NCI-H1417 treated with DMSO at 0.1 percent for 48 hours (cell line): ENCODE results near the gene ST6GALNAC4.

Experiments used
- DNase-seq: peaks from one replicate; lab custom pipeline; 2025; lab: John Stamatoyannopoulos, UW

The ST6GALNAC4 gene

GRCh38 chr9:127912296-127912695 lies 4.5 kb downstream of the ST6GALNAC4 start:
- no peak for DNase-seq

GRCh38 chr9:127910613-127911205 lies 6.1 kb downstream of the ST6GALNAC4 start:
- no peak for DNase-seq

GRCh38 chr9:127909839-127910273 lies 7.0 kb downstream of the ST6GALNAC4 start:
- DNase-seq: no peak

DNA sequence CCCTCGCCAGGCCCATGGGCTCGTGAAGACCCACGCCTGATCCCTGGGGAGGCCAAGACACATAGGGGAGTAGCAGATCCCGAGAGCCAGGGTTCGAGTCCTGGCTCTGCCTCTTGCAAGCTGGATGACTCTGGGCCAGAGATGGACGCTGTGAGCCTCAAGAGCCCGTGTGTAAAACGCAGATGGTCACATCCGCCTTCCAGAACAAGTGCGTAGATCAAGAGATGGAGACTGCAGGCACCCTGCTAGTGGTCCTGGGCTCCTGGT lies 8.2 kb downstream of the ST6GALNAC4 start:
- DNase-seq: no peak

GRCh38 chr9:127907867-127908659 lies 8.8 kb downstream of the ST6GALNAC4 start:
- DNase-seq: no peak

DNA sequence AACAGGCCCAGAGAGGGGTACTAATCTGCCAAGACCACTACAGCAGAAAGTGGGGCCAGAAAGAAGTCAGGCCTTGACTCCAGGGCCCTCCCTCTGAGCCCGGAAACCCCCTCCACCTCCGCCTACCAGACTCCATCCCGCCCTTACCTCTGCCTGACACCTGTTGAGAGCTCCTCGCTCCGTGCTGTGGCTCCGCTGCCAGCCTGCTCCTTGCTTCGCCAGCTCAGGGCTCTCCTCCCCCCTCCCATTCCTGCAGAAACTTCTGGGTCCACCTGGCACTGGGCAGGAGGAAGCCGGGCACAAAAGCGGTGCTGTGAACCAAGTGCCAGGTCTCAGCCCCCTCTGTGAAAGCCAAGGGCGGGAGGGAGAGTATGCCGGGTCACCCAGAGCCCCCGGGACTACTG lies 11.1 kb downstream of the ST6GALNAC4 start:
- DNase-seq: no peak

DNA sequence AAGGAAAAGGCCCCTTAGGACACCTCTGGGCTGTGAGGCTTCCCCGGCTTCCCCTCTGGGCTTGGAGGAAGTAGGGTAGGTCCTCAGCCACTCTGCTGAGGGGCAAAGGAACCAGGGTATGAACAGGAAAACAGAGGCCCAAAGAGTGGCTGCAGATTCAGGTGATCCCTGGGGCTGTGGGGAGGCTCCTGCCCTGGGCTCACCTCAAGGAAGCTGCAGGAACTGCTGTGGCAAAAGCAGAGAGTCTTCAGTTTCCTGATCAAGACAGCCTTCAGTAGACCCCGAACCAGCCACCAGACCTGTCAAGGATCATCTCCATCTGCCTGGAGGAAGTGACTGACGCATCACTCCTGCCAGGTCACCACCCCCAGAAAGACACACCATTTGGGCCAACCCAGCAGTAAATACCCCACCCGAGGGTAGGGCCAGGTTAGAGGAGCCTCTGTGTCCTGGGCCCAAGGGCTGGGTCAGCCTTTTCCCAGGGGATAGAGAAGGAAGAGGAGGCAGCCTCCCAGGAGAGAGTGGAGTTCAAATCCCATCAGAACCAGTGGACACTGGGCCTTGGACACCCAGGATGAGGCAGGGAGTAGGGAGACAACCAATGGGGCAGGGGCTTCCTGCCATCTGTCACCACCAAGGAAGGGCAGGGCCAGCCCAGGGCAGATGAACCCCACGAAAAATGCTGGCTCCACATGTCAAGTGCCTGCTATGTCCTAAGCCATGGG lies 11.7 kb downstream of the ST6GALNAC4 start:
- DNase-seq: no peak

- DNase-seq: no peak
Measured at GRCh38 chr9:127904561-127905003, 12.3 kb downstream of the ST6GALNAC4 start.

GRCh38 chr9:127903557-127904475 lies 13.0 kb downstream of the ST6GALNAC4 start:
- DNase-seq: no peak

- no peak for DNase-seq
Measured at GRCh38 chr9:127899128-127899943, 17.5 kb downstream of the ST6GALNAC4 start, which contains the start of gene ST6GALNAC6. ST6GALNAC6 (minus strand) TSS chr9:127899603; CDS start chr9:127897981, 1,622 bp downstream.

GRCh38 chr9:127898433-127899127 lies 18.3 kb downstream of the ST6GALNAC4 start:
- DNase-seq: no peak

DNA sequence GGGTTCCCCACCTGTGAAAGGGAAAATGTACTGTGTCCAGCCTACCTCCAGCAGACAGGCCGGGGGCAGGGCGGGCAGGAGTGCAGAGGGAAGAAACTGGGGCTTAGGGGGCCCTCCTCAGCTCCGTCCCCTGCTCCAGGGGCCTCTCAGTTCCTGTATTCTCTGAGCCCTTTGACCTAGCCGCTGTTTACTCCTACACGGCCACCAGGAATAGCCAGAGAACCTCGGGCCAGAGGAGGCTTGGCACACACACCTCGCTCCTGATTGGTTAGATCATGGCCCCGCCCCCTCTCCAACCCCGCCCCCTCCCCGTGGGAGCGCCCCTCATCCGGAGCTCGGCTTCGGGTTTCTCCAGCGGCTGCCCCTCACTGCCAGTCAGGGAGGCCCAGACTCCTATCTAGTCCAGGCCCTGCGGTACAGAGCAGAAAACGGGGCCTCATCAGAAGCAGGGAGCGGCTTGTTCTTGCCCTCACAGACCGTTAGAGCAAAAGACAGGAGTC lies 19.6 kb downstream of the ST6GALNAC4 start:
- DNase-seq: no peak

DNA sequence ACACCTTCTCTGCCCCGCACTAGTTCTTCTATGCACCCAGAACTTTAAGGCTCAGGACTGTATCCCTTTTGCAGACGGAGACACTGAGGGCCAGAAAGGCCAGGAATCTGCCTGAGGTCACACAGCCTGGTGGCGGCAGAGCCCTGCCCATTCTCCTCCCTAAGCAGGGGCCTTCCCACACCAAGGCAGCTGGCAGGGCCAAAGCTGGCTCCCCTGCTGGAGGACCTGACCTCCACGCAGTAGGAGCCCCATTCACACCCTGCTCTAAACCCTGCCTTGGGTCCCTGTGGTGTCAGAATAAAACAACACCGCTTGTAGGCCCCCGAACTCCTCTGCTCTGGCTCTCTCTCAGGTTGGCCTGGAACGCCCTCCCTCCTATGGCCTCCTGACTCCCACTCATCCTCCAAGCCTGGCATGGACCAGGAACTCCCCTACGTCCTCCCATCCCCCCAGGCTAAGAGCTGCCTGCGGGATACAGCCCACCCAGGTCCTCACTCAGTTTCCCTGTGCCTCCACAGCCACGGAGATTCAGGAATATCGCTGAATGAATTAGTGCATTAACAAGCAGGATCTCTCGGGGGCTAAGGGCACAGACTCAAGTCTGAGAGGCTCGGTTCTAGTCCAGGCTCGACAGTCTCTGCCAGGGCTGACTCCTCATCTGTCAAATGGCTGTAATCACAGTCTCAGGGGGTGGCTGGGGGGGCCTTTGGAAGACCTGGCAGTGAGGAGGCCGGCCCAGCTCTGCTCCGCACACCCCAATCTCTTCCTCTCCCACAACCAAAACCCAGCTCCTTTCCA lies 20.2 kb downstream of the ST6GALNAC4 start:
- DNase-seq: no peak

GRCh38 chr9:127895811-127896210 lies 21.0 kb downstream of the ST6GALNAC4 start:
- no peak for DNase-seq

- no peak for DNase-seq
Measured at GRCh38 chr9:127893392-127893791, 23.4 kb downstream of the ST6GALNAC4 start.

DNA sequence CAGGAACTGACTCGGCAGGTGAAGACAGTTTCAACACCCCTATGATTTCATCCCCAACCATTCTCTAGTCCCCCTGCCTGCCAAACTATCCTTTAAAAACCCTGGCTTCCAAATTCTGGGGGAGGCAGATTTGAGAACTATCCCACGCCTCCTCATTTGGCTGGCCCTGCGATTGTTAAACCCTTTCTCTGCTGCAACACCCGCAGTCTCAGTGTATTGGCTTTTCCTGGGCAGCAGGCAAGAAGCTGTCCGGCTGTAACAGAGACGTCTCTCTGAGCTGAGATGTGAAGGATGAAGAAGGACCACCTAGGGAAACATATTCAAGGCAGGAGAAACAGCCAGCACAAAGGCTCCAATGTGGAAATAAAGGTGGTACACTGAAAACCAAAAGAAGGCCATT lies 24.0 kb downstream of the ST6GALNAC4 start:
- DNase-seq: no peak

- DNase-seq: no peak
Measured at GRCh38 chr9:127890053-127890452, 26.8 kb downstream of the ST6GALNAC4 start.

- no peak for DNase-seq
Measured at GRCh38 chr9:127887792-127888191, 29.0 kb downstream of the ST6GALNAC4 start.

DNA sequence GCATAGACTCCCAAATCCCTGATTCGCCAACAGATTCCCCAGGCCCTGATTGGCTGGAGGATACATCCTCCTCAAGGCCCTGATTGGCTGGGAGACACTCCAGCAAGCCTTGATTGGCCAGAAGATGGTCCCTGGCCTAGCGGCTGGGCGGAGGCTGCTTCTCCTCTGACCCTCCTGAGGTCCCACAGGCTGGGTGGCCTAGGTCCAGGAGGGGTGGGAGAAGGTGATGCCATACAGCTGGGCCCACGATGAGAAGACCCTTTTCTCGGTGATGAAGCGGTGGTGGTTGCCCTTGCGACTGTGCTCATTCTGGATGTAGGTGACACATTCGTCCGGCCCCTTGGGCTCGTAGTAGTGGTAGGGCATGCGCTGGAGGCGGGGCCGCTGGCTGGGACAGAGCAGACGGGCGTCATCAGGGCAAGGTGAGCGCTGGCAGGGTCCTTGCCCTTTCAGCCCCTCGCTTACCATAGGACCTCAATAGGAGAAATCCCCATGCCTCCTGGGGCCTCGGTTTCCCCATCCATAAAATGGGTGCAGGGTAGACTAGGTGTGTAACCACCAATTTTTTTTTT lies 30.4 kb downstream of the ST6GALNAC4 start:
- DNase-seq: no peak
